Stimulated activated CD4-positive, alpha-beta T cell treated with anti-CD3 and anti-CD28 coated beads, Interleukin-4, amount 100 ng/mL, for 48 hours (primary cell): Measurements from ENCODE around the gene TMEM181.
"Not testable (repeated sequence)": the region's sequence is repeated elsewhere in the genome, so short reads cannot be mapped to it uniquely, and the experiment has no call there.

Source experiments
- DNase-seq, 2 donors: peaks; one replicate each; pipeline ENCODE4 v3.0.0-alpha.2; 2020; ENCODE audit warnings: low read depth in 2 of 2

The TMEM181 gene

GRCh38 chr6:158536891-158537798, 22.7 kb upstream of the TMEM181 start:
- no peak for DNase-seq

GRCh38 chr6:158538741-158539140, 21.1 kb upstream of the TMEM181 start:
- no peak for DNase-seq

- no peak for DNase-seq
Observed at GRCh38 chr6:158539413-158539812, 20.5 kb upstream of the TMEM181 start.

GRCh38 chr6:158539881-158540280, 20.0 kb upstream of the TMEM181 start:
- DNase-seq, result no peak

- DNase-seq, result no peak
Observed at GRCh38 chr6:158543606-158544185, 16.2 kb upstream of the TMEM181 start.

- DNase-seq, result no peak
Observed at GRCh38 chr6:158544428-158544827, 15.5 kb upstream of the TMEM181 start.

GRCh38 chr6:158545043-158545966, 14.6 kb upstream of the TMEM181 start:
- DNase-seq, result no peak

- DNase-seq, result no peak
Observed at GRCh38 chr6:158548418-158549161, 11.3 kb upstream of the TMEM181 start.

GRCh38 chr6:158552055-158552795, 7.7 kb upstream of the TMEM181 start:
- DNase-seq, result no peak

- no peak for DNase-seq
Observed at GRCh38 chr6:158552796-158553138, 7.1 kb upstream of the TMEM181 start.

GRCh38 chr6:158554611-158555361, 5.1 kb upstream of the TMEM181 start:
- no peak for DNase-seq

- no peak for DNase-seq
Observed at GRCh38 chr6:158556113-158556512, 3.8 kb upstream of the TMEM181 start.

GRCh38 chr6:158557110-158557509, 2.8 kb upstream of the TMEM181 start:
- not testable (repeated sequence) for DNase-seq

GRCh38 chr6:158557927-158558326, 2.0 kb upstream of the TMEM181 start:
- no peak for DNase-seq

GRCh38 chr6:158558415-158559306, 1.2 kb upstream of the TMEM181 start:
- no peak for DNase-seq

GRCh38 chr6:158559338-158559894, 475 bp upstream of the TMEM181 start:
- no peak for DNase-seq

- no peak for DNase-seq
Observed at GRCh38 chr6:158560836-158561320, 987 bp downstream of the TMEM181 start.

- DNase-seq, result no peak
Observed at GRCh38 chr6:158561321-158561884, 1.5 kb downstream of the TMEM181 start.
